MM.1S (cell line): ENCODE results near the gene CACNA1D.

Experiments used
- DNase-seq: peaks from one replicate; pipeline ENCODE4 v3.0.0-alpha.2; 2015
- H2AFZ ChIP-seq: fragments of 300-600 bp; sonication (generic); 2 replicates; pipeline ENCODE4 v1.6.0; 2016; ENCODE audit warnings: antibody characterized with exemption, low read length
- H3F3A ChIP-seq: fragments of 300-600 bp; sonication (generic); 2 replicates; pipeline ENCODE4 v1.6.1; 2016; ENCODE audit warnings: mild to moderate bottlenecking, antibody characterized with exemption, low read length, moderate library complexity, mixed read lengths; ENCODE audit not compliant: insufficient read depth
- H3K27ac ChIP-seq: fragments of 300-600 bp; sonication (generic); 2 replicates; pipeline ENCODE4 v1.5.1; 2016; ENCODE audit warnings: mild to moderate bottlenecking, low read length
- H3K27me3 ChIP-seq: fragments of 300-600 bp; sonication (generic); replicated peaks from 2 replicates; pipeline ENCODE4 v1.6.0; 2016; ENCODE audit warnings: low read length; ENCODE audit not compliant: insufficient read depth
- H3K36me3 ChIP-seq: fragments of 300-600 bp; sonication (generic); replicated peaks from 2 replicates; pipeline ENCODE4 v1.6.1; 2016; ENCODE audit warnings: mild to moderate bottlenecking, low read length, mixed read lengths; ENCODE audit not compliant: insufficient read depth
- H3K4me1 ChIP-seq: fragments of 300-600 bp; sonication (generic); 2 replicates; pipeline ENCODE4 v1.6.1; 2016; ENCODE audit warnings: low read length, mixed read lengths
- H3K4me2 ChIP-seq: fragments of 300-600 bp; sonication (generic); 2 replicates; pipeline ENCODE4 v1.6.0; 2016; ENCODE audit warnings: low read depth, low read length
- H3K4me3 ChIP-seq: fragments of 300-600 bp; sonication (generic); 2 replicates; pipeline ENCODE4 v1.5.1; 2016; ENCODE audit warnings: low read length, mixed read lengths
- H3K79me2 ChIP-seq: fragments of 300-600 bp; sonication (generic); 2 replicates; pipeline ENCODE4 v1.6.1; 2016; ENCODE audit warnings: mixed run types, low read length, mixed read lengths
- H3K9ac ChIP-seq: fragments of 300-600 bp; sonication (generic); 2 replicates; pipeline ENCODE4 v1.6.1; 2016; ENCODE audit warnings: low read length, mixed read lengths
- H3K9me2 ChIP-seq: fragments of 300-600 bp; sonication (generic); replicated peaks from 2 replicates; pipeline ENCODE4 v1.6.1; 2016; ENCODE audit warnings: mild to moderate bottlenecking, low read length, mixed read lengths; ENCODE audit not compliant: insufficient read depth
- H3K9me3 ChIP-seq: fragments of 300-600 bp; sonication (generic); replicated peaks from 2 replicates; pipeline ENCODE4 v1.6.1; 2016; ENCODE audit warnings: mild to moderate bottlenecking, low read length, mixed read lengths; ENCODE audit not compliant: insufficient read depth
- H4K20me1 ChIP-seq: fragments of 300-600 bp; sonication (generic); 2 replicates; pipeline ENCODE4 v1.6.1; 2016; ENCODE audit warnings: mild to moderate bottlenecking, low read length, moderate library complexity, mixed read lengths; ENCODE audit not compliant: insufficient read depth
- CTCF ChIP-seq: fragments of 300-600 bp; sonication (generic); IDR thresholded peaks from 2 replicates; pipeline ENCODE4 v1.5.1; 2016; ENCODE audit warnings: antibody characterized with exemption, low read length, mixed read lengths
- EZH2 ChIP-seq: fragments of 300-600 bp; sonication (generic); optimal IDR thresholded peaks from 2 replicates; pipeline ENCODE3; 2017; ENCODE audit warnings: low read depth, mild to moderate bottlenecking, antibody characterized with exemption, low read length, mixed read lengths
- EZH2phosphoT487 ChIP-seq: fragments of 300-600 bp; sonication (generic); IDR thresholded peaks from 2 replicates; pipeline ENCODE4 v1.6.1; 2018; ENCODE audit warnings: antibody characterized with exemption, low read length

CACNA1D gene

GRCh38 chr3:53489386-53489785 lies 5.0 kb upstream of the CACNA1D start:
- Histone ChIP-seq H3K9me3 (no peaks in the 10 kb centered on the region), H3F3A (no peaks in the 10 kb centered on the region), H3K4me2 (no peak overlapping the region), H3K27me3 (no peaks in the 10 kb centered on the region), H2AFZ (no peak overlapping the region), H3K4me1 (no peaks in the 10 kb centered on the region), H3K9ac (no peak overlapping the region), H3K36me3 (no peaks in the 10 kb centered on the region), H3K9me2 (no peaks in the 10 kb centered on the region), H3K27ac (no peak overlapping the region), H3K4me3 (no peak overlapping the region), H4K20me1 (no peaks in the 10 kb centered on the region), H3K79me2 (no peaks in the 10 kb centered on the region)
- TF ChIP-seq EZH2: no peak
- no peak for TF ChIP-seq CTCF
- no peak for TF ChIP-seq EZH2phosphoT487
- no peak for DNase-seq

DNA sequence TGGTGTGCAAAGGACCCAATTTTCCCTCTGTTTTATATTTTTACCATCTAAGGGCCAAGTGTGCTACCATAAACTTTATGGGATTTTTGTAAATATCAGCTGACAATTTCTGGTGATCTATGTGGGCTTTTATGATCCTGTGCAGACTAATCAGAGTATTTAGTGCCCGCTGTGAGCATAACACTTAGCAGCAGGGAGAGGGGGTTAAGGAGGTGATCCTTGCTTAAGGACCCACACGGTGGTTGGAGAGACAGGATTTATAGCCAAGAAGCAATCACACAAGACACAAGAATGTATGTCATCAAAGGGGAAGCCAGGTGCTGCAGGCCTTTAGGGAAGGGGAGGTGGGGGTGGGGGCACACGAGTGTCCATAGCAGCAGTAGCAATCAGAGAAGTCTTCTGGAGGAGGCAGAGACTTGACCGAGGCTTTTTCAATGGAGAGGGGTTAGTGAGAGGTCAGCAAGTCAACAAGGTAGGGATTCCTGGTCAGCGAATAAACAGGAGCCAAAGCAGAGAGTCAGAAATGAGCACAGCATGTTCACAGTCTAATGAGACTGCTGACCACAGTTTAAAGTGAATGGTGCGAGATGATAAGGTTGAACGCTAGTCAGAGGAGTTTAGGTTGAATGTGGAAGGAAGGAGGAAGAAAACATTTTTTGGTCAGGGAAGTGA lies 4.5 kb upstream of the CACNA1D start:
- Histone ChIP-seq H3F3A (no peaks in the 10 kb centered on the region), H3K9me2 (no peaks in the 10 kb centered on the region), H3K27me3 (peaks cover 1% of the 10 kb centered on the region; the same call in 1 of the 2 replicates), H3K27ac (no peak overlapping the region), H3K36me3 (no peaks in the 10 kb centered on the region), H3K4me3 (no peak overlapping the region), H3K79me2 (no peaks in the 10 kb centered on the region), H3K9me3 (no peaks in the 10 kb centered on the region), H3K4me2 (no peak overlapping the region), H3K4me1 (no peaks in the 10 kb centered on the region), H4K20me1 (no peaks in the 10 kb centered on the region), H3K9ac (no peak overlapping the region), H2AFZ (no peak overlapping the region)
- DNase-seq: no peak
- TF ChIP-seq EZH2phosphoT487 (no peak), EZH2 (no peak), CTCF (no peak)

DNA sequence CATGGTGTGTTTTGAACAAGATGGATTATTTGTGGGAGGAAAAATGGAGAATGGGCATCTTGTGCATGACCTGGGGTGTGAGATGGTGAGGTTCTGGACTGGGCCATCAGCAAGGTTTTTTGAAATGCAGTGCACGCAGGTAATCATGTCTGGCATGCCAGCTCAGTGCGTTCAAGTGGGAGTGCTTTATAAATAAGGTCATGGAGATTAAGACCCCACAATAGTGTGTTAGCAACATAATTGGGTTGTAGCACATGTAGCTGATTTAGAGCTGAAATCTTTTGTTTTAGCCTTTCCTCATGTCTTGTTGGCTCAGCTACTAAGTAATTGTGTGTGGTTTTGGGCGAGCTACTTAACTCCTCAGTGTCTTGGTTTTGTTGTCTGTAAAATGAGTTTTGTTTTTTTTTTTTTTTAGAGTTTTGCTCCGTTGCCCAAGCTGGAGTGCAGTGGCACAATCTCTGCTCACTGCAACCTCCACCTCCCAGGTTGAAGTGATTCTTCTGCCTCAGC lies 3.9 kb upstream of the CACNA1D start:
- H3K27ac ChIP-seq: no peak overlapping the region
- no peak for DNase-seq
- no peaks in the 10 kb centered on the region for H3K9me2 ChIP-seq
- no peaks in the 10 kb centered on the region for H3K79me2 ChIP-seq
- H3F3A ChIP-seq: no peaks in the 10 kb centered on the region
- no peak overlapping the region for H3K4me3 ChIP-seq
- no peak overlapping the region for H2AFZ ChIP-seq
- H3K9me3 ChIP-seq: no peaks in the 10 kb centered on the region
- H3K4me2 ChIP-seq: no peak overlapping the region
- no peak overlapping the region for H3K9ac ChIP-seq
- no peaks in the 10 kb centered on the region for H3K4me1 ChIP-seq
- no peak for TF ChIP-seq EZH2phosphoT487
- TF ChIP-seq CTCF: no peak
- TF ChIP-seq EZH2: no peak
- H3K27me3 ChIP-seq: peaks cover 7% of the 10 kb centered on the region
- H3K36me3 ChIP-seq: no peaks in the 10 kb centered on the region
- H4K20me1 ChIP-seq: no peaks in the 10 kb centered on the region
